WERI-Rb-1 (cell line): ENCODE measurements around the gene CRTAP.
A peak's percentile ranks its signal among the peaks of the same experiment; 100 is the strongest.

ENCODE experiments used
- DNase-seq: peaks from one replicate; pipeline ENCODE4 v3.0.0-alpha.2; 2020
- H3K27ac ChIP-seq: fragments of 250-450 bp; sonication (Bioruptor Pico); 2 replicates; pipeline ENCODE4 v1.5.1; 2020; ENCODE audit warnings: mild to moderate bottlenecking, moderate library complexity
- H3K27me3 ChIP-seq: fragments of 250-450 bp; sonication (Bioruptor Pico); 2 replicates; pipeline ENCODE4 v1.5.1; 2021; ENCODE audit warnings: mild to moderate bottlenecking, low read depth, moderate library complexity; ENCODE audit not compliant: insufficient read depth, severe bottlenecking
- H3K36me3 ChIP-seq: fragments of 250-450 bp; sonication (Bioruptor Pico); 2 replicates; pipeline ENCODE4 v1.5.1; 2020; ENCODE audit warnings: mild to moderate bottlenecking, moderate library complexity
- H3K4me3 ChIP-seq: 2 replicates; pipeline ENCODE4 v1.5.1; 2011; ENCODE audit warnings: low read depth, mild to moderate bottlenecking, control low read depth, low read length
- H3K9me3 ChIP-seq: fragments of 250-450 bp; sonication (Bioruptor Pico); 2 replicates; pipeline ENCODE4 v1.5.1; 2021; ENCODE audit warnings: mild to moderate bottlenecking, moderate library complexity; ENCODE audit not compliant: severe bottlenecking
- CTCF ChIP-seq: IDR thresholded peaks from 2 replicates; pipeline ENCODE4 v1.5.1; 2011; ENCODE audit warnings: low read depth, mild to moderate bottlenecking, control low read depth, inconsistent platforms, low read length

CRTAP gene

DNA sequence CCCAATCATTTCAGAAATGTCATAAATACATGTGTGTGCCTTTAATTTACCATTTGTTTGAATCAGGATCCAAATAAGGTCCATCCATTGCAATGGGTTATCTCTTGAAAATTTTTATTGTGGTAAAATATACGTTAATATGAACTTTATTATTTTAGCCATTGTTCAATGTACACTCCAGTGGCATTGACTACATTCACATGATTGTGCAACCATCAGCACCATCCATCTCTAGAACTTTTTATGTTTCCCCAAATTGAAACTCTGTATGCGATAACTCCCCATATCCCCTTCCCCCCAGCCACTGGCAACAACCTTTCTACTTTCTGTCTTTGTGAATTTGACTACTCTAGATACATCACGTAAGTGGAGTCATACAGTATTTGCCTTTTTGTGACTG is 12.0 kb downstream of the CRTAP start:
- peaks cover 17% of the 10 kb centered on the region for H3K36me3 ChIP-seq
- H3K27me3 ChIP-seq = no peaks in the 10 kb centered on the region
- no peak overlapping the region for H3K27ac ChIP-seq
- no peak for TF ChIP-seq CTCF
- no peak overlapping the region for H3K4me3 ChIP-seq
- H3K9me3 ChIP-seq = no peaks in the 10 kb centered on the region
- DNase-seq = no peak

DNA sequence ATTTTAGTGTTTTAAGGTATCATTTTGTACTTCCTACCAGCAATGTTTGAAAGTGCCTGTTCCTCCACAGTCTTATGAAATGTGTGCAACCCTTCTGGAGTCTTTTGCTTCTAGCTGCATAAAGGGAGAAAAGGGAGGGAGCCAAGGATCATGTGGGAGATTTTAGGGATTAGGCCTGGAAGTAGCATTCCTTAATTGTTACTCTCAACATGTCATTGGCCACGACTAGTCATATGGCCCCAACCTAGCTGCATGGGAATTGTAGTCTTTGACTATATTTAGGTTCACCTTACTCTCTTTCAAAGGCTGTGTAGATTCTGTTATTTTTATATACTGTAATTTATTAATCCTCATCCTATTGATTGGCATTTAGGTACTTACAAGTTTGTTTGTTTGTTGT is 14.9 kb downstream of the CRTAP start:
- TF ChIP-seq CTCF = no peak
- no peak overlapping the region for H3K4me3 ChIP-seq
- no peak overlapping the region for H3K27ac ChIP-seq
- H3K36me3 ChIP-seq = peaks cover 31% of the 10 kb centered on the region
- DNase-seq = peak; percentile 19
- H3K9me3 ChIP-seq = no peaks in the 10 kb centered on the region
- H3K27me3 ChIP-seq = no peaks in the 10 kb centered on the region

DNA sequence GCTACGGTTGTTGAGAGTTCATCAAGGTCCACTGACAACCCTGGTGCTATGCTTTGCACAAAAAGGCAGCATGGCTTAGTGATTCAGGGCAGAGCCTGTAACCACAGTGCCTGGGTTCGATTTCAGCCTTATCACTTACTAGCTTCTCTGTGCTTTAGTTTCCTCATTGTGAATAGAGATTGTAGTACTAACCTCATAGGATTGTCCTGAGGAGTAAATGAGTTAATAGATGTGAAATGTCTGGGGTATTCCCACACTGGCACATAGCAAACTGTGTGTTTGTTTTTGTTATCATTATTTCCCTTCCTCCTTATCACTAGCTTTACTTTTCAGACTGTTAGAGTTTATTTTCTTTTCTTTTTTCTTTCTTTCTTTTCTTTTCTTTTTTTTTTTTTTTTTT is 16.3 kb downstream of the CRTAP start:
- no peak for DNase-seq
- H3K9me3 ChIP-seq = no peaks in the 10 kb centered on the region
- H3K27ac ChIP-seq = no peak overlapping the region
- H3K36me3 ChIP-seq = peaks cover 34% of the 10 kb centered on the region
- no peak overlapping the region for H3K4me3 ChIP-seq
- no peaks in the 10 kb centered on the region for H3K27me3 ChIP-seq
- no peak for TF ChIP-seq CTCF

- DNase-seq = peak; percentile 46
- peak; percentile 44 for TF ChIP-seq CTCF
- no peak overlapping the region for H3K4me3 ChIP-seq
- H3K27ac ChIP-seq = no peak overlapping the region
- no peaks in the 10 kb centered on the region for H3K27me3 ChIP-seq
- peaks cover 33% of the 10 kb centered on the region for H3K36me3 ChIP-seq
- H3K9me3 ChIP-seq = no peaks in the 10 kb centered on the region
Observed at GRCh38 chr3:33131331-33132018, 17.7 kb downstream of the CRTAP start.

DNA sequence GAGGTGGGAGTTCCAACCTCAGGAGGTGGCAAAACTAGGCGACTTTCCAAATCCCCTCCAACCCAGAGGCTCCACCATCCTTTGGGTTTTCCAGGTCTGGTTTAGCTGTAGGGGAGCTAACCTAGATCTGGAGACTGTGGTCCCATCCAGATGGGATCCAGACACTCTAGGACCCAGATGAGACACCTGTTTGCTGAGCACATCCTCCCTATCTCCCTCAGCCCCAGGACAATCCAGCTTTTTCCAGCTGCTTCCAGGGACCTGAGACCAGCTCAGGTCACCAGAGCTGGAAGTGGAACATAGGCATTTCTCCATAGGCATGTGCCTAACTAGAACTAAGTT is 18.2 kb downstream of the CRTAP start:
- H3K4me3 ChIP-seq = no peak overlapping the region
- TF ChIP-seq CTCF = no peak
- no peaks in the 10 kb centered on the region for H3K27me3 ChIP-seq
- no peaks in the 10 kb centered on the region for H3K9me3 ChIP-seq
- no peak for DNase-seq
- no peak overlapping the region for H3K27ac ChIP-seq
- H3K36me3 ChIP-seq = peaks cover 30% of the 10 kb centered on the region

- H3K36me3 ChIP-seq = peaks cover 30% of the 10 kb centered on the region
- no peaks in the 10 kb centered on the region for H3K27me3 ChIP-seq
- H3K4me3 ChIP-seq = no peak overlapping the region
- H3K9me3 ChIP-seq = no peaks in the 10 kb centered on the region
- no peak for TF ChIP-seq CTCF
- no peak for DNase-seq
- no peak overlapping the region for H3K27ac ChIP-seq
Observed at GRCh38 chr3:33134026-33134625, 20.3 kb downstream of the CRTAP start.
